Inflammatory macrophage treated with lipopolysaccharide for 4 hours (primary cell): ENCODE results near the gene SPATA13.

ENCODE experiments used
- DNase-seq: peaks from one replicate; pipeline ENCODE4 v3.0.0-alpha.2; 2020

Gene SPATA13

DNA sequence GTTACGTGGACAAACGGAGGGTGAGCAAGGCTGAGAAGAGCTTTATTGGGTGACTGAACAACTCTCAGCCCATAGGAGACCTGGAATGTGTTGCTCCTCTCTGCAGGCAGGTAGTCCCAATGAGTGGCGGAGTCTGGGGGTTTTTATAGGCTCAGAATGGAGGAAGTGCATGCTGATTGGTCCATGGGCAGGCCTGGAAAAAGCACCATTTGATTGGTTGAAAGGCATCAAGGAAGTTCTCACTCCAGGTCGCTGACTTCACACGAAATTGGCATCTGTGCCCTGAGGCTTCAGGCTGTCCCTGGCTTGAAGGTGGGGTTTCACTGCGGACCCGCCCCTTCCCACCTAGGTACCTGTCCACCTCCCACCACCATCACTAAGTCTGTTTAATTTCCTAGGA, 65.4 kb downstream of the SPATA13 start:
- no peak for DNase-seq

DNA sequence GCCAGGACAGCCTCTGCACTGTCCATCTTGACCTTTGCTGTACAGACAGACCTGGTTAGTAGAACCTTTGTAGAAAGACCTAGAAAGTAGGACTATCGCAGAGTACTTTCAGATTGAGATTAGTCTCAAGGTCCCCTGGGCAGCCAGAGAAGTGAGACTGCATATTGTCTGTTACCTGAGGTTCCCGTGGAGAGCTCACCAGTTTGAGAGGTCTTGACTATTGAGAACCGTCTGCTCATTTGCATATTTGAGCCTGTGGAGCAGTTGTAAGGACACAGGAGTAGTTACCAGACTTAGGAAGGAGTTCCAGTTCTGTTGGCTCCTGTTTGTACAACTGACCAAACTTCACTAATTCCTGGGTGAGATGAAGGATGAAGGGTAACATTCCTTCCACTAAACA, 66.2 kb downstream of the SPATA13 start:
- no peak for DNase-seq

DNA sequence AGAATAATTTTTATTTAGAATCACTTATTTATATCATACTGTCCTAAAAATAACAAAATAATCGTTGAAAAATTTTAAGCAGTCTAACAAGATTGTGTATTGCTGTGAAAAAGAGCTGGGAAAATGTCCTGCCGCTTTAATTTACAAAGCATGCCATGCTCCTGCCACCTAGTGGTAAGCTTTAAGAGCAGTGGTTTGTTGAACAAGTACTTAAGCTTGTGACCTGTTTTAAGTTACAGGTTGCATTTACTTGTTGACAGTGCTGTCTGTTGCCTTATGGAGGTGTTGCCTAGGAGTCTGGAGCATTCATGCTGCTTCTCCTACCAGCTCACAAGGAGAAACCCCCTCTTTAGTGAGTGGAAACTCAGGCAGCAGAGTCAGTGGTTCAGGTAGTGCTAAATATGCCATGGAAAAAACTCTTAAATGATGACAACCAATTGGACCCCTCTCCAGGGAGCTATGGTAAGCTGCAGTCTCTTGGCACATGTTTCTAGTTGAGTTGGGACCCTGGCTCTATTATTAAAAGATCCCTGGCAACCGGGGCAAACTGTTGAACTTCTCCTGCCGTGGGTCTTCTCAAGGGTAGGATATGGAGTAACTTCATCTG, 68.4 kb downstream of the SPATA13 start:
- DNase-seq = peak; percentile 66

DNA sequence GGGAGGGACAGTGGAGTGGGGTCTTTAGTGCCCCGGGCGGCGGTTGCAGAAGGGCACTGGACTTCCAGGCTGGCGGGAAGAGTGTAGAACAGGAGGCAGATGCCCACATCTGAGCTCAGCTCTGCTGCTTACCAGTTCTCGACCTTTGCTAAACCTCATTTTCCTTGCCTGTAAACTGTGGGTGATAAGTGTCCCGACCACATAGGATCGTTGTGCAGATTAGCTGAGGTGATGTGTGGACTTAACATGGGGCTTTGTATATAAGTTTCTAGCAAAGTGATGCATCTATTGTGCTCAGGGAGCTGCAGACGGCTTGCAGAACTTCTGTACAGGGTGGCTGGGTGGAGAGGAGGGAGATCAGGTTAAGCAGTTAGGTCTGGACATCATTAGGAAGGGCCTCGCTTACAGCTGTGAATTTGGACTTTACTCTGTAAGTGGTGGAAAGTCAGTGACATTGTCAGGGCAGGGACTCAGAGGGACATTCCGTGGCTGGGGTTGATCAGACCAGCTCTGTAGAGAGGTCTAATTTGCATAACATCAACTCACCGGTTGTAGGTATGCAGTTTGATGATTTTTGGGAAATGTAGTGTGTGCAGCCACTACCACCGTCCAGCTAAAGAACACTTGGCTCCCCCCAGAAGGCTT, 70.0 kb downstream of the SPATA13 start:
- no peak for DNase-seq

DNA sequence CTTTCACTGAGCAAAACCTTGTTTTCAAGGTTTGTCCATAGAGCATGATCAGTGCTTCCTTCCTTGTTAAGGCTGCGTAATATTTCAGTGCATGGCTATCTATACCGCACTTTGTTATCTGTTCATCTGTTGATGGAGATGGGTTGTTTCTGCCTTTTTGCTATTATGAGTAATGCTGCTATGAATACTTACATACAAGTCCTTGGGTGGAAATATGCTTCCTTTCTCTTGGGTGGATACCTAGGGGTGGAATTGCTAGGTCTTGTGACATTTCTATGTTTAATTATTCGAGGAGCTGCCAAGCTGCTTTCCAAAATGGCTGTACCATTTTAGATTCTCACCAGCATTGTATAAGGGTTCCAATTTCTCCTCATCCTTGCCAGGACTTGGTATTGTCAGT, 70.9 kb downstream of the SPATA13 start:
- no peak for DNase-seq

DNA sequence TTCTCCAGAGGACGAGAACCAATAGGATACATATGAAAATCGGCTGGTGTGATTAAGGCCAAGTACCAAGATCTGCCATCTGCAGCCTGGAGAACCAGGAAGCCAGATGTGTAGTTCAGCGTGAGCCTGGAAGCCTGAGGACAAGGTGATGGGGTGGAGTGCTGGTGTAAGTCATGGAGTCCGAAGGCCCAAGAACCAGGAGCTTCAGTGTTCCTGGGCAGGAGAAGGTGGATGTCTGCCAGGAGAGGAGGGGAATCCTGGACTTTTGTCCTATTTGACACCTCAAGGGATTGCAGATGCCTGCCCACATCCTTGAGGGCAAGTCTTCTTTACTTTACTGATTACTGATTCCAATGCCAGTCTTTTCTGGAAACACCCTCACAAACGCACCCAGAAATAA, 71.5 kb downstream of the SPATA13 start:
- DNase-seq = no peak

DNA sequence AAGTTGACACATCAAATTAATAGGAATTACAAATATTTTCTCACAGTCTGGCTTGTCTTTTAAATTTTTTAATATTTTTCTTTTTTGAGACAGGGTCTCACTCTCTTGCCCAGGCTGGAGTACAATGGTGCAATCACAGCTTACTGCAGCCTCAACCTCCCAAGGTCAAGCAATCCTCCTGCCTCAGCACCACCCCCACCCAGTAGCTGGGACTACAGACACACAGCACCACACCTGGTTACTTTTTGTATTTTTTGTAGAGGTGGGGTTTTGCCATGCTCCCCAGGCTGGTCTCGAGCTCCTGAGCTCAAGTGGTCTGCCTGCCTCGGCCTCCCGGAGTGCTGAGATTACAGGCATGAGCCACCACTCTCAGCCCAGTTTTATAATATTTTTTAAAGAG, 72.0 kb downstream of the SPATA13 start:
- no peak for DNase-seq

DNA sequence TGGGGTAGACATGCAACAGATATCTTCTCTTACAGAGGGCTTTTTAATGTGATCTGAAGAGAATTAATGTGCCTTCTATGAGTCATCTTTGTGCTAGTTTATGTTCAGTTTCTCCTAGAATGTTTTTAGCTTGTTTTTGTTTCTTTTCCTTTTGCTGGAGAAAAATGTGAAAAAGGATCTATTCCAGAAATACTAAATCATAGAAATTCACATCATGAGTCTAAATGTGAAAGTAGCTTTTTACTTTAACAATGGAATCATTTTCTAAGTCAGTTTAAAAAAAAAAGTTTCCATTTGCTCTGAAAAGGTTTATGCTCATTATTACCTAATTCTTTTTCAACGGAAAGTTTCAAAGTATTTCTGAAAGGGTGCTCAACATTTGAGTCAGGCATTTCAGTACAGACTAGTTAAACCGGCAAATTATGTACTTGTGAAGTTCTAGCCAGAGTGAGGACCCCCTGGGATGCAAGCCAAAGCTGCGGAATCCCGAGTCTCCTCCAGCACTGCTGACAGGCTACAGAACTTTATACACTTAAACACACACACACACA, 72.9 kb downstream of the SPATA13 start:
- DNase-seq = no peak

DNA sequence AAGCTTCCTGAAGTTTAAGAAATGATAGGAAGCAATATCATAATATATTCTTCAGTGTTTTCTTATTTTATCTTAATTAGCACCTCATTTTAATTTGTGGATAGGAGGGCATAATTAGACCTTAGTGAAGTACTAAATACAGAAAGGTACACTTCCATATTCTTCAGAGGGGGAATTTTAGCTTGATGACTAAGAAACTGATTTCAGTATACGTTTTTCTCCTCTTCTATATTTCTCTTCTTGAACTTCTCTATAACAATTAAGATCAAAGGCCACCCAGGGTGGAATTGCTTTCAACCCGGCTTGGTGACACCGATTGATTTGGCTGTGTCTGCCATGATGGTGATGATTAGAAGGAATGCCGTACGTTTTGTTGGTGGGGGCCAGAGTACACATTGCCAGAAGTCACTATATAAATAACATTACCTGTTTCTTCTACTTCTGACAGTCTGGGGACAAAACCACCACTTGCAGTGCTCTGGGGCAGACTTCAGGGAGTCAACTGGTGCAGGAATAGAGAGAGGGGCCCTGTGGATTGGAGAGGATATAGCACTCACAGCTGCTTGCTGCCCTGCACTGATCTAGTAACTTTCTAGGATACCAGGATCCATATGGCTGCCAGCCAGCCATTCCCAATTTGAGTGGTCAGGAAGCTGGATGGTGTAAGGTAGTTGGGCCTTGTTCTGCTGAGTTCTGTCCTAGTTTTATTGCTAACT, 73.8 kb downstream of the SPATA13 start:
- no peak for DNase-seq

DNA sequence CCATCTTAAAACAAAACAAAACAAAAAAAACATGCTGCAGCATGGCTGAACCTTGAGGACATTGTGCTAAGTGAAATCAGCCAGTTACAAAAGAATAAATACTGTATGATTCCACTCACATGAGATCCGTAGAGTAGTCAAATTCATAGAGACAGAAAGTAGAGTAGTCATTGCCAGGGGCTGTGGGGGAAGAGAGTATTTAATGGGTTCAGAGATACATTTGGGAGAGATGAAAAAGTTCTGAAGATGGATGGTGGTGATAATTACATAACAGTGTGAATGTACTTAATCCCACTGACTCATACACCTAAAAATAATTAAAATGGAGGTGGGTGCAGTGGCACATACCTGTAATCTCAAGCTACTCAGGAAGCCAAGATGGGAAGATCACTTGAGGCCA, 76.8 kb downstream of the SPATA13 start:
- DNase-seq = no peak

DNA sequence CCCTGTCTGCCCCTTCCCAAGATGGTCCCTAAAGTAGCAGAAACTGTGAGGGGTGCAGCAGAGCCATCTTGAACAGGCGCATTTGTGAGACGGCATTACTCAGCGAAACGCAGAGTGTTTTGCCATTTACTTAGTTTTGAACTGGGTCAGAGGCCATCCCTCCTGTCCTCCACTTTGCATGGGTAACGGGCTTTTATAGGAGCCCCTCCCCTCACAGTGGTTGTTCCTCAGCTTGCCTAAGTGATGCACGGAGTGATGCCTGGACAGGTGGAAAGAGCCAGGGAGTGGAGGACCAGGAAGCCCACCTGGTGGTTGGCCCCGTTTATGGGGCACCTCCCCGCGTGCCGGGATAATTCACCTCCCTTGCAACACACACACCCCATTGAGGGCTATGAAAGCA, 80.8 kb downstream of the SPATA13 start:
- DNase-seq = no peak

DNA sequence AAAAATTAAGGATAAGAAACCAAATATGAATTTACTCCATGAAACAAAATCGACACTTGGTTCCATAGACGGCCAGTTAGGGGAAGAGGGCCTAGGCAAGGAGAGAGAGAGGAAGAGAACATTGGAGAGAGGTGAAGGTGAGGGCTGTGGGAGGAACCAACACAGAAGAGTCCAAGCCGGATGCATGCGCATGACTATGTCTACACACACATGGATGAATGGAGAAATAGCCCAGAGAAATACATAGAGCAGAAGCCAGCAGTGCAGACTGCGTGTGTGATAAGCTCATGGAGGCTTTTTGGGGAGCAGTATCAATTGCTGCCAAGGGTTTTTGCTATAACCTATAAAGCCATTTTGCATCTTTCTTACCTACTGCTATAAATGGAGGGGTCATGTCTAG, 81.6 kb downstream of the SPATA13 start:
- no peak for DNase-seq

DNA sequence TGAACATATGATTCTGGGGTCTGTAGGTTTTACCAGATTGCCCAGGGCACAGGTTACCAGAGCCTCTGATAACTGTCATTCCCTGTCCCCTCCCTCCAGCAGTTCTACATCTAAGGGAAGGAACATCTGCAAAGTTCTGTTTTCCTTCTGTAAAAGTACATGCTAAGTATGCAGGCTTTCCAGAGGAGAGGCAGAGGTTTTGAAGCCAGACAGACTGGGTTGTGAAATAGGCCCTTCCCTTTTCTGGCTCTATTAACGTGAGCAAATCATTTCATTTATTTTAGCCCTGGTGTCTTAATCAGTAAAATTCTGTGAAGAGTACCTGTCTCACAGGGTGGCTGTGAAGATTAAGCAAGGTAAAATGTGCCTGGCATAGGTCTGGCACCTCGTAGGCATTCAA, 82.8 kb downstream of the SPATA13 start:
- DNase-seq = peak; percentile 67

DNA sequence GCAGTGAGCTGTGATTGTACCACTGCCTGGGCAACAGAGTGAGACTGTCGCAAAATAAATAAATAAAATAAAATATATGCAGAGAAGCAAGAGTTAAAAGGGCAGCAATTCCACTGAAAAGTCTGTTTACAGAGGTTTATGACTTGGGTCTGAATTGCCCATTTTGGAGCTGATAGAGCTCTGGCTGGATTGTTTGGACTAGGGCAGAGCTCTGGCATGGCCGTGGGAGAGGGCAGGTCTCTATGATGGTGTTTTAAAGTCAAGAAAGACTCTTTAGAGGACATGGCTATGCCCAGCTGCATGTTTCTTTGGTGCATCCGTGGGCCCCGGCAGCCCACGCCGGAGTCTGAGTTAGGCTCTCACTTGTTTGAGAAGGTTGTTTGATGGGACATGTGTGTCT, 84.3 kb downstream of the SPATA13 start:
- DNase-seq = no peak

DNA sequence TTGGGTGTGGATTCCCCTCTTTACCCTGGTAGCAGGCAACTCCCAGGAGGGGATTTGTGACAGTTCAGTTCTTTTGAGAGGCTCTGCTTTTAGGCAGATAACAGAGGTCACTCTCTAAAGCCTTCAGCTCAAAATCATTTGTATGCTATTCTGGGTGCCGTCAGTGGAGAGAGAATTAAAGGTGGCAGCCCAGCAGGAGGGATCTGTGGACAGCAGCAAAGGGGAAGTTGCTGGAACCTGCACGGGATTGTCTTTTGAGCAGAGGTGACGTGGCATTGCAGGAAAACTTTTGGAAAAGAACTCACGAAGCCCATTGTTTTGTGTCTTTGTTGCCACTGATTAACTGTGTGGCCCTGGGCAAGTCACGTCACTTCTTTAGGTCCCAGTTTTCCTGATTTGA, 86.5 kb downstream of the SPATA13 start:
- DNase-seq = no peak

DNA sequence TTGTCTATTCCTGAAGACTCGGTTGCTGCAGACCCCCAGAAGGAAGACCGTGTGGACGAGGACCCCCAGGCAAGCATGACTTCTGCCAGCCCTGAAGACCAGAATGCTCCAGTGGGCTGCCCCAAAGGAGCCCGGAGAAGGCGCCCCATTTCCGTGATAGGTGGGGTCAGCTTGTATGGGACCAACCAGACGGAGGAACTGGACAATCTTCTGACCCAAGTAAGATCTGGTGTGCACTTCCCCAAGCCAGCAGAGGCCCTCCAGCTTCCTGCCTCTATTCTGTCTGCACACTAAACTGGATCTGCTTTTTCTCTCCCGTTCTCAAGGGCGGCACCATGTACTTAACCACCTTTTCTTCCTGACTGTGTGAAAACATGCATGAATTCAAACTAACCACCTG, 89.1 kb downstream of the SPATA13 start:
- peak; percentile 52 for DNase-seq

DNA sequence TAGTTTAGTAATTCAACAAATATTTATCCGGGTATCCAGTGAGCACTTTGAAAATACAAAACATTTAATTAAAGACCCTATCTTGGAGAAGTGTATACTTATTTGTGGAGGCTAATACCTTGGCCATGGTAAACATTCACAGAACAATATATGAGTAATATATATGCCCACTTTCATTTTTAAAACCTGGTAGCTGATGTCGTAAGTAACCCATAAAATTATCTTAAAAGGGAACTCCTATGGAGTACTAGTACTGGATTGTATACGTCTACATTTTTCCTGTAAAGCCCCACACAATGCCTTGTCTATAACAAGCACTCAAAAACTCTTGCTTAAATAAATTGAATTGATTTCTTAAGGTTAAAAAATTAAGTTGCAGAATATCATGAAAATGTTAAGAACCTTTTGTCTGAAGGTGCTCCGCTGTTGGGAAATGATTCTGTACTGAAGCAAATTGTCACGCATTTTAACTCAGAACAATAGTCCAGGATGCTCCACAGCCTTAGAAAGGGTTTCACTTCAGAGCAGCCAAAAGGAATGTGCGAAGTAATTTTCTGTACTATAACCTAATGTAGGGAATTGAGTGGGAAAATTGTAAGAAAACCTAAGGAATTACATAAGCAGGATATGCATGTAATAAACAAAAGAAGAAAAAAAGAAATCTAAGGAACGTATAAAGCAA, 90.0 kb downstream of the SPATA13 start:
- DNase-seq = peak; percentile 66

DNA sequence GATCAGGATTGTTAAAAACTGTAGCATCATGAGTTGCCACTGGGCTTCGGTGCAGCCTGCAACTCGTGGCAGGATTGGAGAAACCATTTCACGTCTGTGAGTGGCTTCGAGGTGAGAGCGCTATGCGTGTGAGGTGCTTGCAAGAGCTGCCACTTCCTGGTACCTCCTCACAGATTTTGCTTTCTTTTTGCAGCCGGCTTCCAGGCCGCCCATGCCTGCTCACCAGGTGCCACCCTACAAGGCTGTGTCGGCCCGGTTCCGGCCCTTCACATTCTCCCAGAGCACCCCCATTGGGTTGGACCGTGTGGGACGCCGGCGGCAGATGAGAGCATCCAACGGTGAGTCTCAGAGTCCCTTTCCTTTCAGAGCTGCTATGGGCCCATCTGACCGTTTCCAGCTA, 91.0 kb downstream of the SPATA13 start:
- no peak for DNase-seq

DNA sequence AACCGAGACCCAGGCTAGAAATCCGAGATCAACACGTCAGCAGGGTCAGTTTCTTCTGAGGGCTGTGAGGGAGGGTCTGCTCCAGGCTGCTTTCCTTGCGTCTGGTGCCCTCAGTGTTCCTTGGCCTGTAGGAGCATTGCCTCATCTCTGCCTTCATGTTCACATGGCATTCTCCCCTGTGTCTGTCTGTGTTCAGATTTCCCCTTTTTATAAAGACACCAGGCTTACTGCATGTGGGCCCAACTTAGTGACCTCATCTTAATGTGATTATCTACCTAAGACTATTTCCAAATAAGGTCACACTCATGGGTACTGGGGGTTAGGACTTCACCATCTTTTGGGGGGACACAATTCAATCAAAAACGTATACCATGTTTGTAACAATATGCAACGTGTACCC, 91.6 kb downstream of the SPATA13 start:
- DNase-seq = peak; percentile 88

DNA sequence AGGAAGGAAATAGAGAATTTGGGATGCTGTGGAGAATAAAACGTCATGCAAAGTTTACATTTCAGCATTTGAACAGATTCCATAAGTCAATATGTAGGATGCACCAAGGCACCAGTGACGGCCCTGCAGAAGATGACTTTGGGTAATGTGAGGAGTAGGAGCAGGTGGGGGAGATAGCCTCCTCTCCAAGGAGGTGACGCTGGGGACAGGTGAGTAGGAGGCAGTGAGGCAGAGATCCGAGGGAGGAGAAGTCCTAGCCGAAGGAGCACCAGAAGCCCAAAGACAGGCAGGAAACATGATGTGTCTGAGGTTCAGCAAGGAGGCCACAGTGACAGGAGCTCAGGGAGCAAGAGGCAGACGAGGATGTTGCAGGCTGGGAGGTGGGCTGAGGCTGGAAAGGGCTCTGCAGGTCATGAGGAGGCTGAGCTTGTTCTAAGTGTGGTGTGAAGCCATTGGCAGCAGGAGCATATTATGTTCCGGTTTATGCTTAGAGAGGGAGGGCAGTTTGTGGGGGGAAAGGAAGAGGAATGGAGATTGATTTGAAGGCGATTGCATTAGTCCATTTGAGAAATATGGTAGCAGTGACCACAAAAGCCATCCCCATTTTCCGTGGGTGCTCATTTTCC, 93.1 kb downstream of the SPATA13 start:
- no peak for DNase-seq

DNA sequence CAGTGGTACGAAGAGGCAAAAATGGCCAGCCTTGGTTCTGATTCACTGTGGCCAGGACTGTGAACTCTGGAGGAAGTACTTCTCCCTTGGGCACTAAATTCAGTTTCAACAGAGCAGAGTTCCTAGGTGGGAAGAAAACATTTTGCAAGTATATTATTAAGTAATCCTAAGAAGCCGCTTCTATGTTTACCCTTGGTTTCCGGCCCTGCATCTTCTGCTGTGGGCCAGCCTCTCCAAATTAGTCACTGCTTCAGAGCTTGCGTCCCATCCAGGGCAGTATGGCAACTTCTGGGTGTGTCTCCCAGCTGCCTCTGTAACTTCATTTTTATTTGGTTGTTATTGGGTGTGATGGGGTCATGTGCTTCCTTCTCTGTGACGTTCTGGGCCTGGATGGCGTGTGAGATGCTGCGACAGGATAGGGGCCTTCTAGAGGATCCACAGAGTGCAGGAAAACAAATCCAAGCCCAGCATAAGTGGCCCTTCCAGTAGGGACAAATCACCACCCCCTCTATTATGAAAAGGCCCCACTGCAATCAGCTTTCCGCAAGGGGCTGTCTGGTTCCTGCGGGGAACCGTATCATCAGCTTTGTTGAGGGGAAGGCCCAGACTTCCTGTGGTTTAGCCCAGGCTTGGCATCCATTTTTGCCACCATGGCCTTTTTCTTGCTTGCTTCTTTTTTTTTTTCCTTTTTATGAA, 93.8 kb downstream of the SPATA13 start:
- peak; percentile 98 for DNase-seq

DNA sequence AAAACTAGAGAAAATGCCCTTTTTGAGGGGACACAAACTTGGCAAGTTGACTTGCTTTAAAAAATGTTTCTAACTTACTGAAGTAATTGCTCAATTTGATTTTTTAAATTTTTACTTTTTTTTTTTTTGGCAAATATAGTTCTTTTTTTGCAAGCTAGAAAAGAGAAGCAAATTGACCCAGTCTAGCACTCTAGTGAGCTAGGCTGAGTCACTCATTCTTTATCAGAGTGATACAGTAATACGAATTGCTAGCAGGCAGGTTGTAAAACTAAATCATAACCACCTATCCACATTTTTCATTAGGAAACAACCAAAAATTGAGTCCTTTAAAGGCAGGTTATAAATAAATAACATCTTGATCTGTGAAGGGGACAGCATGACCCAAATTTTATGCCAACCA, 97.0 kb downstream of the SPATA13 start:
- DNase-seq = no peak

DNA sequence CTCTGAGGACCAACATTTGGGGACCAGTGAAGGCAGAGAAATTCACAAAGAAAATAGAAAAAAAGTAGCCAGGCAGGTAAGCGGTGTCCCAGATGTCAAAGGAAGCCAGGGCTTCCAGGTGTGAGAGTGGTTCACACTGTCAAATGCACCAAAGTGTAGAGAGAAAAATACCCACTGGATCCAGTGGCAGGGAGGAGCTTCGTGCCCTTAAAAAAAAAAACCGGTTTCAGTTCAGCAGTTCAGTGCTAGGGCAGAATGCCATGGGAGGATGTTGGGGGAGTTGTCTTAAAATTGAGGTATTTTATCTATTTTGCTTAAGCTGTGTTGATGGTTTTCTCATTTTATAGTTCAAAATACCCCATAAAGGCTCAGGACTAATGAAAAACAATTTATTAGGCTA, 101.0 kb downstream of the SPATA13 start:
- no peak for DNase-seq
